Psoas muscle (tissue), 8 donors: ENCODE results near the gene KAZN. TPM values are rescaled to one million over a fixed set of nuclear protein-coding genes. Genes with fewer than 3 reads are reported as not detected.

Experiments used
- ATAC-seq, 4 donors: fragments of 200-7000 bp; cut with Tn5 transposase; one replicate each; pipeline ENCODE4 v1.9.1; 2020; ENCODE audit warnings: moderate library complexity in 3 of 4, mild to moderate bottlenecking in 2 of 4
- DNase-seq, 2 donors: peaks; one replicate each; pipeline ENCODE4 v3.0.0-alpha.2; 2020
- H3K27ac ChIP-seq: fragments of 200-600 bp; one replicate; pipeline ENCODE4 v1.8.0; 2022
- H3K27me3 ChIP-seq, 3 donors: fragments of 200-600 bp in 1 of 3; one replicate each; pipeline versions ENCODE4 v1.6.1 to v1.8.0; 2013 to 2022; ENCODE audit warnings: low read length in 2 of 3, mild to moderate bottlenecking in 2 of 3, moderate library complexity in 1 of 3; ENCODE audit not compliant: insufficient read depth in 3 of 3
- H3K36me3 ChIP-seq, 2 donors: fragments of 200-600 bp in 1 of 2; one replicate each; pipeline versions ENCODE4 v1.6.1 to v1.8.0; 2013 to 2022; ENCODE audit warnings: low read depth in 1 of 2, mild to moderate bottlenecking in 1 of 2, moderate library complexity in 1 of 2; ENCODE audit not compliant: insufficient read depth in 1 of 2
- H3K4me1 ChIP-seq: fragments of 200-600 bp; one replicate; pipeline ENCODE4 v1.8.0; 2022
- H3K4me3 ChIP-seq: fragments of 200-600 bp; one replicate; pipeline ENCODE4 v1.8.0; 2022; ENCODE audit warnings: mild to moderate bottlenecking
- H3K9me3 ChIP-seq: fragments of 200-600 bp; one replicate; pipeline ENCODE4 v1.8.0; 2022
- CTCF ChIP-seq: fragments of 200-600 bp; IDR thresholded peaks from one replicate; pipeline ENCODE4 v1.8.0; 2022; ENCODE audit warnings: antibody characterized with exemption
- WGBS, 3 donors: extraction: QIAGEN DNeasy Blood & Tissue Kit; methylation state at CpG; one replicate each; pipeline versions ENCODE4 v1.1.6 to v1.1.7; 2013; 5-methylcytosine and 5-hydroxymethylcytosine counted together
- intact Hi-C, 2 donors: fragments of 100-400 bp; cut with DNase I; formaldehyde crosslinking; loops; one replicate each; pipeline versions ENCODE4 v1.11.0 to v1.14.2; 2022
- polyA plus RNA-seq, 3 donors: library from polyadenylated mRNA; stranded (reverse); fragments of 200-250 nt; gene quantifications; one replicate each; pipeline ENCODE4 v1.2.3, GENCODE V29; 2013
- total RNA-seq, 4 donors: library from RNA; stranded (reverse); fragmentation: NEBNext Ultra II Directional in 2 of 4; extraction: Animal tissue kit (Norgen Biotek cat#: 25700) in 2 of 4; gene quantifications; one replicate each; pipeline versions ENCODE4 v1.2.1 to v1.2.4, GENCODE V29; 2021 to 2023
- donor health status: healthy with polysubstance abuse.
- donor health status: DM: no; HTN: no; CAD: no; lungs with moderate emphysema.
- donor health status: Bipolar disorder and iron deficiency.
- donor health status: healthy.
- donor health status: DM: yes; HTN: yes; CAD: no.
- donor health status: DM: no; HTN: no; CAD: no.
- donor health status: DM: no; HTN: no; CAD: no.
- donor health status: DM: yes; HTN: yes; CAD: no.

Gene KAZN
- total and polyA plus RNA-seq, 7 donors, result 0.23 to 2.3 (median 0.97) TPM

GRCh38 chr1:14696761-14697160 lies 98.3 kb downstream of the KAZN start:
- Histone ChIP-seq H3K27me3 (peaks cover 0 to 7% (median 3%) of the 10 kb centered on the region in 3 donors), H3K4me3 (no peak overlapping the region), H3K4me1 (no peaks in the 10 kb centered on the region), H3K9me3 (no peaks in the 10 kb centered on the region), H3K36me3 (no peaks in the 10 kb centered on the region), H3K27ac (no peak overlapping the region)
- 80 to 89% (median 83%) methylated on average over 5 of the region's 5 CpGs for WGBS, 3 donors
- DNase-seq (no peak), ATAC-seq (no peak)
- no peak for TF ChIP-seq CTCF
- intact Hi-C loops, result no loop called here

GRCh38 chr1:14697353-14697752 lies 98.9 kb downstream of the KAZN start:
- WGBS, 3 donors, result 65 to 72% (median 69%) methylated on average over 4 of the region's 4 CpGs
- TF ChIP-seq CTCF, result no peak
- intact Hi-C loops, result no loop called here
- ATAC-seq (no peak), DNase-seq (no peak)
- H3K9me3 ChIP-seq, result no peaks in the 10 kb centered on the region
- H3K4me1 ChIP-seq, result no peaks in the 10 kb centered on the region
- no peak overlapping the region for H3K27ac ChIP-seq
- H3K27me3 ChIP-seq, result peaks cover 0 to 7% (median 3%) of the 10 kb centered on the region in 3 donors
- H3K4me3 ChIP-seq, result no peak overlapping the region
- no peaks in the 10 kb centered on the region for H3K36me3 ChIP-seq

DNA sequence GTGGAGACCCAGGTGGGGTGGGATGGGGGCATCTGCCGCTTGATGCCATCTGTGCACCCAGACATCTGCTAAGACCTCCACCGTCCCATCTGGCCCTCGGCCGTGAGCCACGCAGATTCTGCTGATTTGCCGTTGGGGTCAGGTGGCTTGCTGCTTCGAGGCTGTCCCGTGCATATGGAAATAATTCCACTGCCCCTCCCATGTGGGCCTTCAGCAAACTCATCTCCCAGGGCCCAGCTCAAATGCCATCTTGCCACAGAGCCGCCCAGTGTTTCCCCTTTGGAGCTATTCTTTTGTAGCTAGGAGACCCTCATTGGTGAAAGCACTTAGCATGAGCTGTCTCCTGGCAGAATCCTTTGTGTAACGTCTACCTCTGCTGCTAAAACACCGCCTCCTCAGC lies 99.8 kb downstream of the KAZN start:
- no peaks in the 10 kb centered on the region for H3K36me3 ChIP-seq
- intact Hi-C loops, result no loop called here
- H3K27ac ChIP-seq, result no peak overlapping the region
- WGBS, 3 donors, result 74 to 82% (median 77%) methylated on average over 11 of the region's 11 CpGs
- H3K9me3 ChIP-seq, result no peaks in the 10 kb centered on the region
- no peak overlapping the region for H3K4me3 ChIP-seq
- DNase-seq (no peak), ATAC-seq (no peak)
- TF ChIP-seq CTCF, result no peak
- H3K27me3 ChIP-seq, result peaks cover 0 to 7% (median 3%) of the 10 kb centered on the region in 3 donors
- no peaks in the 10 kb centered on the region for H3K4me1 ChIP-seq

DNA sequence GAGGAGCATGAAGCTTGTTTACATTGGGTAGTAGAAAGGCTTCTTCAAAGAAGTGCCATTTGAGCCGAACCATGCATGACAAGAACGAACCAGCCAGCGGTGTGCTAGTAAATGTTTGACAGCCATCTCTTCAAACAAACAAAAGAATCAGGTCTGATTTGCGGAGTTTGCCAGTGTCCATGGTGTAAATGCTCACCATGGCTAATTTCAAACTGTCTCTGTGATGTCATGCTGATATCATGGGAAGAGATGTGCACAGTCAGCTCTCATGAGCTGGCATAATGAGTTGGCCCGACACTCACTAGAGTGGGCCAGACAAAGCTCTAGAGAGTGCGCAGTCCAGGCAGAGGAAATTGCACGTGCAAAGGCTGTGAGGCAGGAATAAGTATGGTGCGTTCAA lies 101.1 kb downstream of the KAZN start:
- Histone ChIP-seq H3K27me3 (peaks cover 0 to 7% (median 3%) of the 10 kb centered on the region in 3 donors), H3K27ac (no peak overlapping the region), H3K4me3 (no peak overlapping the region), H3K4me1 (no peaks in the 10 kb centered on the region), H3K36me3 (no peaks in the 10 kb centered on the region), H3K9me3 (no peaks in the 10 kb centered on the region)
- intact Hi-C loops, result no loop called here
- WGBS, 3 donors, result 70 to 77% (median 72%) methylated on average over 8 of the region's 8 CpGs
- DNase-seq (no peak), ATAC-seq (no peak)
- no peak for TF ChIP-seq CTCF

GRCh38 chr1:14704846-14705245 lies 106.4 kb downstream of the KAZN start:
- ATAC-seq, result no peak

More at GRCh38 chr1:14704846-14705245, 106.4 kb downstream of the KAZN start:
- intact Hi-C loops, result no loop called here
- H3K9me3 ChIP-seq, result no peaks in the 10 kb centered on the region
- no peaks in the 10 kb centered on the region for H3K4me1 ChIP-seq
- no peak for TF ChIP-seq CTCF
- 93 to 96% (median 95%) methylated on average over 1 of the region's 1 CpG for WGBS, 3 donors
- H3K27ac ChIP-seq, result no peak overlapping the region
- DNase-seq, result no peak
- no peaks in the 10 kb centered on the region for H3K27me3 ChIP-seq
- no peak overlapping the region for H3K4me3 ChIP-seq
- no peaks in the 10 kb centered on the region for H3K36me3 ChIP-seq
